SW 1271 (cell line): Measurements from ENCODE around the gene TCF4.

Experiments
- DNase-seq, 2 experiments: peaks; one replicate each; lab custom pipeline; 2025; lab: John Stamatoyannopoulos, UW

TCF4 gene

DNA sequence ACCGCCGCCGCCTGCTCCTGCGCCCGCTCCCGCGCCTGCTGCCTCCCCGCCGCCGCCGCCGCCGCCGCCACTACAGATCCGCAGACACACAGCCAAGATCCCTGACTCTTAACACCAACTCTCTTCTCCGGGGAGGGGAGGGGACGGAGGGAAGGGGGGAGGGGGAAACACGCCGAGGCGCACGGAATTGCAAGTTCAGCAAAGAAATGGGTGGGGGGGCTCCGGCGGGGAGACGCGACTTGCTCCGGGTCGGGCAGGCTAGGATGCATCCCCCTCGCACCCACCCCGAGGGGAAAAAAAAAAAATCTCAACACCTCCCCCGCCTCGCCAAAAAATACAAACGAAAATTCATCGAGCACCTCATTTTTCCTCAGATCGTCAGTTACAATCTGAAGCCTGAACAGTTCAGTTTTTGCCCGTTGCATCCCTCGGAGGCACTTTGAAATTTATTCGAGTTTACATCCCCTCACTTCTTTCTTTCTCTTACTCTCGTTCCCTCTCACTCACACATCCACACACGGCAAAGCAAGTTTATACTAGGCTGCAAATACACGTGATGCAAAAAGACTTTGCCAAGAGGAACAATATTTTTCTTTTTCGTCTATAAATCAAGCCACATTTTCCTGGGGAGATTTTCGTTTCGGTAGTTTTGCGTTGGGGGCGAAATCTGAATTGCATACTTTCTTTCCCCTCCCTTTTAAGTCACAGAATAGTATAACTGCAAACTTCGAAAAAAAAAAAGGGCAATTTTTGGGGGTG is at the start of gene TCF4:
TSS of gene TCF4 (minus strand) at position 82 of the 759 bp plus-strand sequence. CDS start 1,076 bp downstream, outside the sequence.
- DNase-seq: no peak

- DNase-seq: no peak
These were observed 49.2 kb upstream of the TCF4 start for GRCh38 chr18:55637204-55637603.

DNA sequence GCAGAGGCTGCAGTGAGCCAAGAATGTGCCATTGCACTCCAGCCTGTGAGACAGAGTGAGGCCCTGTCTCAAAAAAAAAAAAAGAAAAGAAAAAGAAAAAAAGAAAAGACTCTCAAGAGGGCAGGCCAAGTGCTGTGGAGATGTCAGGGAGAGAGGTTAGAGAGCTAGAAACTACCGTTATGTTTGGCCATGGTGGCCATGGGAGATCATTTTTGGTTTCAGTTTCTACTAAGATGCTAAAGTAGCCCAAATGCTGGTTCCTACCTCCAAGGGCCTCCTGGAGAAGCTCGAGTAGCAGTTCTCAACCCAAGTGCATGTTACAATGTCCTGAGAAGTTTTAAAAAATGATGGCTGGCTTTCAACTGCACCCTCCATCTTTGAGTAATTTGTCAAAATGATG is 47.4 kb upstream of the TCF4 start:
- no peak for DNase-seq

DNA sequence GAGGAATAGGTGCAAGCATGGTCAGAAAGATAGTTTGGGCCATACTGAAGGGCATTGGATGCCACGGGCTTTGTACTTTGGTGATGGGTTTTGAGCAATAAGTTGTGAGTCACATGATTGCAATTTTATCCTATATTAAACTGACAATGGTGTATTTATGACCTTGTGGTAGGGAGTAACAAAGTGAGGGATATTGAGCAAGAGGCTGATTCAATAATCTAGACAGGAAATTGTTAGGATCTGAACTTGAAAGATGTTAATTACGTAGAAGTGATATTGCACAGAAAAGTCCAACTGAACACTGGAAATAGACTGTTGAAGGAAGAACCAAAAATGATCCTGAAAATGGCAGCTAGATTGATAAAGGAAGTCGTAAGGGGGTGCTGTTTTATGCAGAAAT is 46.6 kb upstream of the TCF4 start:
- DNase-seq: no peak

DNA sequence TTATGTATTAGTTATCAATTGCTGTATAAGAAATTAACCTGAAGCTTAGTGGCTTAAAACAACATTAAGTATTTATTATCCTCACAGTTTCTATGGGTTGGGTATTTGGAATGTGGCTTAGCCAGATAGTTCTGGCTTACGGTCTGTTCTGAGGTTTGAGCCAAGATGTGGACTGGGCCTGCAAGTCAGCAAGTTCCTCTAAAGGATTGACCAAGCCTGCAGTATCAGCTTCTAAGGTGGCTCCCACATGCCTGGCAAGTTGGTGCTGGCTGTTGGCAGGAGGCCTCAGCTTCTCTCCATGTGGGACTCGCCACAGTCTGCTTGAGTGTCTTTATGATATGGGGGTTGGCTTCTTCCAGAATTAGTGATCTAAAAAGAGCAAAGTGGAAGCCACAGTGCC is 45.0 kb upstream of the TCF4 start:
- no peak for DNase-seq

DNA sequence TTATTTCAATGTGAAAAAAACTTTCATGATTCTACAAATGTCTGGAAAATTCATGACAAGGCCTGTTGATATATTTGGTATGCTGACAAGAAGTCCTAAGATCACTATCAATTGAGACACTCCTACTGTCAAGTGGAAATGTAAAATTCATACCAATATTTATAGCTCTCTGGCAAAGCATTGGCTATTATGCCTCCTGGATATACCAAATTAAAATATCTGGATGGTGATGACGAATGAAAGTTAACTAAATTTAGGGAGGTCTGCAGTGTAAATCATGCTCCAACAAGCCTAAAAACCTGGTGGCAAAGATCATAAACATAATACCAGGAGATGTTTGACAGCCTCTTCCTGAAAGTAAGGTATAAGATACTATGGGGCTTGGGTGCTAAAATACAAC is 41.1 kb upstream of the TCF4 start:
- DNase-seq: no peak

GRCh38 chr18:55627007-55627406 is 39.0 kb upstream of the TCF4 start:
- DNase-seq: no peak

DNA sequence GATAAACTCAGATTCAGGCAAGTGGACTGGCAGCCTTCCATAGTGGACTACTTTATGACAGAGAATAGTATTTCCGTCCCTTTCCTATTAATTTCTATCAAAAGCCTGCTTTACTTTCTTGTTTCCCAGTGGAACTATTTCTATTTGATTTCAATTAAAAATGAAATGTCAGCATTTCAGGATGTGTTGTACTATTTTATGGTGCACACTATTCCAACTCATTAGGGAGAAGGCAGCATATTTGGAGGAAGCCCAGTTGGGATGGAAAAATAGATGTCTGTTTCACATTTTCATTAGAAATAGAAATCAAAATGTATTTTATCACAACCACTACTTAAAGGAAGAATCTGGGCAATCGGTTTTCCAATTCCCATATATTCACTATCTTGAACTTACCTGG is 37.9 kb upstream of the TCF4 start:
- no peak for DNase-seq

GRCh38 chr18:55623626-55624025 is 35.6 kb upstream of the TCF4 start:
- DNase-seq: no peak

DNA sequence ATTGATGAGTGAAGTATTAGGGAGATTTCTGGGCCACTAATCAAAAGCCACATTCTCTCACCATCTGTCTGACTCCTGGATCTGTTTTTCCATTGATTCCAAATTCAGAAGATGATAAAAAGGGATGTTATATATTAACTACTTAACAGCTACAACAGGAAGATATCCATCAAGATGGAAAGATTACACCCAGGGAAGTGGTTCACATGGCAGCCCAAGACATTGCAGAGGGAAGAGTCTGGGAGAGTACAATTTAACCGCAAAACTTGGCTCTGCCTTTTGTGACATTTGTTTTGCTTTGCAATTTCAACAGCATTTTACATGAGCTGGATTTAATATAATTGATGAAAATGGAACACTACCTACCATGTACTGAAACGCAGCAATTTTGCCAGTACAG is 22.5 kb upstream of the TCF4 start:
- DNase-seq: no peak

- DNase-seq: no peak
These were observed 21.3 kb upstream of the TCF4 start for GRCh38 chr18:55609160-55609825.

DNA sequence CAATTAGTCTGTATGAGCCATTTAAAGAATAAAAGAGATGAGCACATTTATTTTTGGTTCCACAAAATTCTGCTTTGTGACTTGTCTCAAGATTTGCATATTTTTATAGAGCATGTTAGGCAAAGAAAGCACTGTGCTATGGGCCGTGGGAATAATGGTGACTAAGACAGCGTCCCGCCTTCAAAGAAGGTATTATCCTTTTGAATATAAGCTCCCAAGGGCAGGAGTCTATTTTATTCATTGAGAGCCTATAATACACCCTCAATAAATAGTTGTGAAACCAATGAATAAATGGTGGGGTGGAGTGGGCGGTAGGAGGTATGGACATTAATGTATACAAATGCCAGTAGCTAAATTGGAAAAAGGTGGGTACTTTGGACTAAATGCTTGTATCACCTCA is 20.5 kb upstream of the TCF4 start:
- no peak for DNase-seq

DNA sequence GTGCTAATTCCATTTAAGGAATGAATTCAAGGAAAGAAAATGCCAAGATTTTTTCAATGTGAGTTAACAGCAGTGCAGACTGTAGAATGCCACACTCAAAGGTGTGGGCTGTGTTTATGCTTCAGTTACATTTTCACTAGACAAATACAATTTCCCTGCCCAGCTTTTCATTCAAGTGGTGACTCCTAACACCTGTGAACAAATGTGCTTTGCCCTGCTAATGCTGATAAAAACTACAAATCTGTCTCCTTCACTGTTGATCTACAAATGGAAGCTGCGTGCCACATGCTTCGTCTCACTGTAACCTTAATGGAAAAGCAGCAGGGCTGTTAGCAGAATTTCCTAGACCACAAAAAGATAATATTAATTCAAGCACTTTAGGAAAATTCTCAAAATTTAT is 19.8 kb upstream of the TCF4 start:
- DNase-seq: no peak

DNA sequence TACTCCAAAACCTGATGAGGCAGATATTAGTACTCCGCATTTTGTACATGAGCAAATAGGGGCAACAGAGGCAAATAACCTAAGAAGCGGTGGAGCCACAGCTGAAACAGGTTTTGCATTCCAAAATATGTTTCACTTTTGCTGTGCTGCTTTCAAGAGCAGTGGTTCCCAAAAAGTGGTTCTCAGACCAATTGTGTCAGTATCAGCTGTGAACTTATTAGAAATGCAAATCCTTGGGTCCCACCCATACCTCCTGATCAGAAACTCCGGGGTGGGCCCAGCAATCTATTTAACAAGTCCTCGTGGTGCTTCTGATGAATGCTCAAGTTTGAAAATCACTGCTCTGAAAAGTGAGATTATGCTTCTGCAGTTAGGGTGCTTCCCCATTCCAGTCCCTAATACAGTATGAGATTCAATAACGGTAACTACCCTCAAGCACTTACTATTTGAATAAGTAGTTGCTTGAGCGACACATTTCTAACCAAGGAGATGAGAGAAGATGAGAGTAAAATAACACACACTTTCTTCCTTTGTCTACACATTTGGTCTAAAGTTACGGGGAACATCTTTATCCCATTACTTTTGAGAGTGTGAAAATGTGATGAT is 17.8 kb upstream of the TCF4 start:
- no peak for DNase-seq

DNA sequence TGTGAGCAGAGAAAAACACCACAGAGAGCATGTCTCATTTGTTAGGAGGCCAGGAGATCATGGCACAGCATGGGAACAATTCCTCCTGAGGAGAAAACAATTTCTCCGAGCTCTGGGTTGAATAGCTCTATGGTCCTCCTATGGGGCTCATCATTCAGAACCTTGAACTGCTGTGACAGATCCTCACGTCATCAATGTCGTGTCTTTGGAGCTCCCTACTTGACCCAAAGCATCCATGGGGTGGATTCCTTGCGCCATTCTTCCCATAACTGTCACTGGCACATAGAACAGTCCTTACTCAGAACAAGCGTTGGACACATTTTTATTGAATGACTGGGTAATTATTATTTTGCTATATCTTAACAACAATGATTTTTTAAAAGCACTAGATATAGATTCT is 15.8 kb upstream of the TCF4 start:
- no peak for DNase-seq

- DNase-seq: no peak
These were observed 5.9 kb upstream of the TCF4 start for GRCh38 chr18:55593888-55594287.

- DNase-seq: no peak
These were observed 4.6 kb upstream of the TCF4 start for GRCh38 chr18:55592572-55592971.

DNA sequence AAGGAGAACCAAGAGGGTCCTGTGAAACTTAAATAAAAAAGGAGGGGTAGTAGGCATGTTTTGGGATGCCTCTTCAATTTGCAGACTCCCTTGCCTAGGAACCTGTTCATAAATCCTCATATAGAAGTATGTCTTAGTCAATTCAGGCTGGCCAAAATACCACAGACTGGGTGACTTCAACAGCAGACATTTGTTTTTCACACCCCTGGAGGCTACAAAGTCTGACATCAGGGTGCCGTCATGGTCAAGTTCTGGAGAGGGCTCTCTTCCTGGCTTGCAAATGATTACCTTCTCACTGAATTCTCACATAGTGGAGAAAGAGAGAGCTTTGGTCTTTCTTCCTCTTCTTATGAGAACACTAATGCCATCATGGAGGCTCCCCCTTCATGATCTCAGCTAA is 4.1 kb upstream of the TCF4 start:
- DNase-seq: no peak

DNA sequence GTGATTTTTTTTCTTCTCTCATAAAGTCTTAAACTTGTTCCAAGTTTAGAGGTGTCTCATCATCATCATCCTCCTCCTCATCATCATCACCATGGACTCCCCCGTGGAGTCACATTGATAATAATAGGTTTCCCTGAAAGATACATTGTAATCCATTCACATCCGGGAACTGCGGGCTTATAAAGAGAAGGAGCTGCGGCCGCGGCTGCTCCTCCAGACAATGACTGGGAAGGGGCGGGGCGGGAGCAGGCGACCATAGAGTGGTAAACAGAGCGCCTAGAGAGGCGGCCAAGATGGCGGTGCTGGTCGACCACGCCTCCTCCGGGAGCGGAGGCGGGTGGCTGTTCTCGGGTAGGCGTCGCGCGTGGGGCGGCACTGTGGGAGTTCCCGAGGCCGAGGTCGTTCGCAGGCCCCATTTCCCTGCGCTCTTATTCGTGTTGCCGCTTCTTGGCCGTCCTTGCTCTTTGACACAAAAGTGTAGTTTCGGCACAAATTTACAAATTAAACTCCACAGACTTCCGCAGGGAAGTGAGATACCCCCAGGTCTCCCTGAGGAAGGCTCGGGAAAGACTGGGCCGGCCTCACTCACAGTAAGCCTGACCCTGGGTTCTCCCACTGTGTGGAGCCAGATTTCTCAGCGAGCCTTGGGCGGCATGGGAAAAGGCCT is 1.8 kb upstream of the TCF4 start:
- peak; percentile 13 to 62 for DNase-seq

- DNase-seq: no peak
These were observed 1.0 kb upstream of the TCF4 start for GRCh38 chr18:55588870-55589595.

- DNase-seq: no peak
These were observed 428 bp downstream of the TCF4 start for GRCh38 chr18:55587418-55588110.
